ENCODE data around the gene RHOBTB1.
"Not testable (repeated sequence)": the region's sequence is repeated elsewhere in the genome, so short reads cannot be mapped to it uniquely, and the experiment has no call there.

The RHOBTB1 gene

GRCh38 chr10:60868946-60869345, 75.0 kb downstream of the RHOBTB1 start:
- no peak for DNase-seq (ENCODE audit: low spot score)

GRCh38 chr10:60865198-60865783, 78.7 kb downstream of the RHOBTB1 start:
- DNase-seq (ENCODE audit: low spot score) = no peak

DNA sequence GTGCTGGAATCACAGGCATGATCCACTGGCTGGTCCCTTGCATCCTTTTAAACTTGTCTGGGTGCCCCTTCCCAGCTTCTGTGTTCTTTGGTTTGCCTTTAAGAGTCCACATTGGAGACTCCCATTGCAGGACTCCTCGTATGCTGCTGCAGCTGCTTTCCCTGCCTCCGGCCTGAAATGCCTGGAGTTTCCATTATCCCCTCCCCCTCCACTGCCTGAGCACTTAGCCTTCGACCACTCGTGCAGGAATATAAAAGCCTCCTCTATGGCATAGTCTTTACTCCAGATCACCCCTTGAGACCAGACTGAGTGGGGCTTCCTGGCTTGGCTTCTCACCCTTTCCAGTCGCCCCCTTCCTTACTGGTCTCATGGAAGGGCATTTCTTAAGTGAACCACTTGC, 80.2 kb downstream of the RHOBTB1 start:
- no peak for DNase-seq (ENCODE audit: low spot score)

- no peak for DNase-seq (ENCODE audit: low spot score)
Measured at GRCh38 chr10:60862517-60862916, 81.5 kb downstream of the RHOBTB1 start.

DNA sequence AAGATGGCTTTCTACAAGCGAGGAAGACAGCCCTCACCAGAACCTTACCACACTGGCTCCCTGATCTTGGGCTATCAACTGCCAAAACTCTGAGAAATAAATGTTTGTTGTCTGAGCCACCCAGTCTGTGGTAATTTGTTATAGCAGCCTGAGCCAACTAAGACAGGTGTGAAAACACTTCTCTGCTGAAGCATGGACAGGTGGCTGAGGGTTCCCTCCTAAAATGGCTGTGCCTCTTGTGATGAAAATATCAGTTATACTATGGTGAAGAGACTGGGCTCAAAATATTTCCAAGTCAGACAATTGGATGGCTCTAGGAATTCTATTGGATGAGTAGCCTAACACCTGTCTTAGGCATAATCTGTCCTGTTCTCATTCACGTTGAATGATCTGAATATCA, 87.6 kb downstream of the RHOBTB1 start:
- no peak for DNase-seq (ENCODE audit: low spot score)

DNA sequence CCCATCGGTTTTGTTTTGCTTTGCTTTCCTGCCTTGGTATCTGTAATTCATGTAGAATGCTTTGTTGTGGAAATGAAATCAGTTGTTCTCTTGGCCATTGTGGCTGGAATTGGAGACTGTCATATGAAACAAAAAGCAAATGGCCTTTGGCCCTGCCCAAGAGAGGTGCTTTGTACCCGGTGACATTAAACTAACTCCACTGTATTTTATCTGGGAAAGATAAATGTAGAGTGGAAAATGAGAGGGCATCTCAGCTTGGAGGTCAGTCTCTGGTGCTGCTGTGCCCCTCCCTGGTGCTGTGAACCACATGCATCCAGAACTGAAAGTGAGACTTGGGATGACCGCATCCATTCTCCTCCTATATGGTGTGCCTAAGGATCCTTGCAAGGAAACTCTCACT, 90.3 kb downstream of the RHOBTB1 start:
- no peak for DNase-seq (ENCODE audit: low spot score)

GRCh38 chr10:60853107-60853506, 90.9 kb downstream of the RHOBTB1 start:
- DNase-seq (ENCODE audit: low spot score) = no peak

- no peak for DNase-seq (ENCODE audit: low spot score)
Measured at GRCh38 chr10:60849740-60850139, 94.2 kb downstream of the RHOBTB1 start.

- DNase-seq (ENCODE audit: low spot score) = no peak
Measured at GRCh38 chr10:60849217-60849616, 94.8 kb downstream of the RHOBTB1 start.

- DNase-seq (ENCODE audit: low spot score) = no peak
Measured at GRCh38 chr10:60848680-60849079, 95.3 kb downstream of the RHOBTB1 start.

GRCh38 chr10:60848126-60848525, 95.9 kb downstream of the RHOBTB1 start:
- no peak for DNase-seq (ENCODE audit: low spot score)

DNA sequence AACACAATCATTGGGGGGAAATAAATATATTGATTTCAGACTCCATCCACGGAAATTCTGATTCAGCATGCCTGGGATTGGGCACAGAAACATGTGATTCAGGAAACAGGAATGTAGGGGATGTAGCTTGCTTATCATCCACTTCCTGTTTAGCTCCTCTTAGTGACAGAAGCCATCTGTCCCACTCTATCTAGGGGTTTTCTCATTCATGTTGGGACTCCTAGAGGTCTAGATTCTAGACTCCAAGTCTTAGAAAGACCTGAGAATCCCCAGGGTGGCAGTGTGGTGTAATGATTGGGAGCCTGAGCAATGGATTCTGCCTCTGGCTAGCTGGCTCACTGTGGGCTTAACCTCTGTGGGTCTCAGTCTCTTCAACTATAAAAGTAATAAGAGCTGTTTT, 97.8 kb downstream of the RHOBTB1 start:
- DNase-seq (ENCODE audit: low spot score) = peak; percentile 14

- no peak for DNase-seq (ENCODE audit: low spot score)
Measured at GRCh38 chr10:60845038-60845437, 98.9 kb downstream of the RHOBTB1 start.

DNA sequence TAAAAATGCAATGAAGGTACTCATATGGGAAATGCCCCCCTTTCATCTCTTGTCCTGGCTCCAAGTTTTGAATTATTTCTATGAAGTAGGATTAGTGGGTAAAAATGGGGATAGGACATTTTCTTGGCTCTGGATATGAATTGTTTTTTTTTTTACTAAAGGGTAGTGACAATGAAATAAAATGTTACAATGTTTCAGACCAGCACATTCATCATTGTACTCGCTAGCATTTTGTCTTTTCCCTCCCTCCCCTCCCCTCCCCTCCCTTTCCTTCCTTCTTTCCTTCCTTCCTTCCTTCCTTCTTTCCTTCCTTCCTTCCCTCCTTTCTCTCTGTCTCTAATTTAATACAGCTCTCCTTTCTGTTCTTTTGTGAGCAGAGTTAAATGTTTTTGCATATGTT, 101.3 kb downstream of the RHOBTB1 start:
- no peak for DNase-seq (ENCODE audit: low spot score)

GRCh38 chr10:60841227-60841626, 102.8 kb downstream of the RHOBTB1 start:
- DNase-seq (ENCODE audit: low spot score) = not testable (repeated sequence)

DNA sequence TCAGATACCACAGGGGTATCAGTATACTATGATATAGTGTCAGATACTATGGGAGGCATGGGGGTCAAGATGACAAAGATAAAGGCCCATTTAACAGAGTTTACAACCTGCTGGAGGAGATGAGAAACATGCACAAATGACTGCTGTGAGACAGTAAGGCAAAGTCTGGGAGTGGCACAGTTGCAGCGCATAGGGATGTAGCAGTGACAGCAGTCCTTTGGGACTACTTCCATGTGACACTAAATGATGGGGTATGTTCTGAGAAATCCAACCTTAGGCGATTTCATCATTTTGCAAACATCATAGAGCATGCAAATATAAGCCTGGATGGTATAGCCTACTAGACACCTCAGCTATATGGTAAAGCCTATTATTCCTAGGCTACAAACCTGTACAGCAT, 108.9 kb downstream of the RHOBTB1 start:
- DNase-seq (ENCODE audit: low spot score) = no peak

- no peak for DNase-seq (ENCODE audit: low spot score)
Measured at GRCh38 chr10:60834401-60834800, 109.6 kb downstream of the RHOBTB1 start.

- not testable (repeated sequence) for DNase-seq (ENCODE audit: low spot score)
Measured at GRCh38 chr10:60832136-60832535, 111.8 kb downstream of the RHOBTB1 start.

DNA sequence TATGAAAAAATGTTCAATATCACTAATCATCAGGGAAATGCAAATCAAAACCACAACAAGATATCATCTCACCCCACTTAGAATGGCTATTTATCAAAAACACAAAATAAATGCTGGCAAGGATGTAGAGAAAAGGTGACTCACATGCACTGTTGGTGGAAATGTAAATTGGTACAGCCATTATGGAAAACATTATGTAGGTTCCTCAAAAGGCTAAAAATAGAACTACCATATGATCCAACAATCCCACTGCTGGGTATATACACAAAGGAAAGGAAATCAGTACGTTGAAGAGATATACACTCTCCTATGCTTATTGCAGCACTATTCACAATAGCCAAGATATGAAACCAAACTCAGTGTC, 115.5 kb downstream of the RHOBTB1 start:
- no peak for DNase-seq (ENCODE audit: low spot score)

DNA sequence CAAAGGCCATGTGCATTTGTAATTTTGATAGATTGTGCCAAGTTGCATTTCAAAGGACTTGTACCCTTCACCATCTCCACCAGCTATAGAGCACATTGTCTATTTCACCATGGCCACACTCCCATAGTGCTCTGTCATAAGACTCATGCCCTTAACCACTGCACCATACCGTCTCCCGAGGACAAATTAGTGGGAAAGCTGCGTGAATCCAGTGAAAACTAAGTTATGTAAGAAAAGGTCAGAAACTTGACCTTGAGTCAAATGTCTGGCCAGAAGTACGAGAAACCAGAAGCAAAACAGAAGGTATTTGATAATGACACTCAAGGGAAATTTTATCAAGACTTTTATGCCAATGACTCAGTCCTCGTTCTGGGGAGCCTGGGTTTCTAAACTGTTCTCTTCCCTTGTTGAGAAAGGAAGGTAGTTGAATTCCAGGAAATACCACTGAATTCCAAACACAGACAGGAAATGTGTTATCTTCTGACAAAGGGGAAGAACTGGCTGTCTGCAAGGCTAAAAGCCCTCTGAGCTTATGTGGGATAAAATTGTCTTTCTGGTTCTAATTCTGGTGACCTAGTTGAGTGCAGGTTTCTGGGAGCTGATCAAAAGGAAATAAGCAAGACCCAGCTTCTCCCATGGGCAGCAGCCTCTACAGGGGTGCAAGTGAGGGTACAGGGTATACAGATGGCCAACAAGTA, 116.0 kb downstream of the RHOBTB1 start:
- no peak for DNase-seq (ENCODE audit: low spot score)

DNA sequence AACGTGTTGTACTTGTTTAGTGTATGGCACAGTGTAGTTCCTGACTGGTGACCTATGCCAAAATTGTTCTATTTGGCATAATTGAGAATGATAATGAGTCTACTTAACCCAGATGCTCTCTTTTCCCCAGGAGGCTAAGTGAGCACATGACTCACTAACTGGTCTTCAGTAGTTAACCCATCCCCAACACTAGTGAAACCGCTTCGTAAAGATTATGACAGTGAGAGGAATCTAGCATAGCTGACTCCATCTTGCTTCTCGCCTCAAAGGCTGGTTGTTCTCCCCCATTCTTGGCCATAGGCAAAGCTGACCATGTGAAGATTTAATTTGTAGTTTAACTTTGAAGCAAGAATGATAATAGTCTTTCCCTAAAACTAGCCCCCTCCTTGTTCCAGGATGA, 118.5 kb downstream of the RHOBTB1 start:
- no peak for DNase-seq (ENCODE audit: low spot score)

- no peak for DNase-seq (ENCODE audit: low spot score)
Measured at GRCh38 chr10:60823324-60823723, 120.7 kb downstream of the RHOBTB1 start.

DNA sequence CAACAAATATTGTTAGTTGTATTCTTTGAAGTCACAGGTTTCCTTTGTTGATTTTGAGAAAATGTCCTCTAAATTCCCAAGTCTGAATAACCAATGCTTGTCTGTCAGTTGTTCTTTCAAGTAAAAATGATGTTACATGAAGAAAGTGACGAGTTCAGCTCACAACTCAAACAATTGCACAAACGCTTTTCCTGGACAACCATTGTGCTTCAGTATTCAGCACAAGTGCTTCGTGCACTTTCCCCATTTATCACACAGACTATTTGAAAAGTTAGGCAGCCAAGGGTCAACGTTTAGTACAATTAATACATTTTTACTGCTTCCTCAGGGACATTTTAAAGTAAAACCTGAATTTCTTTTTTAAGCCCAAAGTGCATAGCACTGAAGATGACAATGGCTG, 121.2 kb downstream of the RHOBTB1 start:
- DNase-seq (ENCODE audit: low spot score) = no peak

DNA sequence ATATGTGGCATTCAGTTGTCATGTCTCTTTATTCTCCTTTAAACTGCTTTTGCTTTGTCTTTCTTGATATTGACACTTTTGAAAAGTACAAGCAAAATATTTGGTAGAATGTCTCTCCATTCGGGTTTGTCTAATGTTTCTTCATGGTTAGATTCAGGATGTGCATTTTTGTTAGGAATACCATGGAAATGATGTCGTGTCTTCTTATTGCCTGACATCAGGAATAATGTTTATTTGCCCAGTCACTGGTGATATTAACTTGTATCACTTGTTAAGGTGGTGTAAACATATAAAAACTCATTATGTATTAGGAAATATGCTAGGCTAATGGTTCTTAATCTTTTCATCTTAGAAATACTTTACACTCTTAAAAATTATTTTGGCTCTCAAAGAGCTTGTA, 122.3 kb downstream of the RHOBTB1 start:
- DNase-seq (ENCODE audit: low spot score) = no peak

Data from globus pallidus (tissue), 1 donor.